GM18951 (cell line): ENCODE data around the gene USP37.

ENCODE experiments used
- POLR2A ChIP-seq: IDR thresholded peaks from 4 replicates; pipeline ENCODE4 v1.6.1; 2011; ENCODE audit warnings: mild to moderate bottlenecking; ENCODE audit not compliant: insufficient read length, insufficient read depth; ENCODE audit errors: extremely low read depth
- in situ Hi-C: fragments of 300-500 bp; cut with MboI; formaldehyde crosslinking; loops from one replicate; pipeline ENCODE4 v1.12.0; 2022; ENCODE audit warnings: low sequenced_read_pairs, mixed read lengths, inconsistent platforms; ENCODE audit not compliant: unreplicated experiment

Gene USP37

DNA sequence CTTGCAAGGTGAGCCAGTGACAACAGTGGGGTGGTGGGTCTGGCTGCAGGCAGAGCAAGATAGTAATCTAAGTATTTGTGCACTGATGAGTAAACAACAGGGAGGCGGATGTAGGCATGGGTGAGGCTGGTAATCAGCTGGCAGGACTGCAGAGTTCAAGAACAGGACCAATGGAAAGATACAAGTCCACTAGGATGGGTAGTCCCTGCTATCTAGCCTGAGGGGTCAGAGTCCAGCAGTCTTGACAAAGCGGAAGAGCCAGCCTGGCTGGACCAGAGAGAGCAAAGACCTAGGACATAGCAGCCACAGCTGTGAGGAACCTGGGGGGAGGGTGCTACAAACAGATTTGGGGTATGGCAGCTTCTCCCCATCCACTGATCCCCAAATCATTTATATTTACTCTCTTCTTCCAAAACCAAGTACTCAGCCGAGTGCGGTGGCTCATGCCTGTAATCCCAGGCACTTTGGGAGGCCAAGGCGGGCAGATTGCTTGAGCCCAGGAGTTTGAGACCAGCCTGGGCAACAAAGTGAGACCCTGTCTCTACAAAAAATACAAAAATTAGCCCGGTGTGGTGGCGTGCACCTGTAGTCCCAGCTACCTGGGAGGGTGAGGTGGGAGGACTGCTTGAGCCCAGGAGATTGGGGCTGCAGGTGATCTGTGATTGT, 123.3 kb downstream of the USP37 start:
- in situ Hi-C loops: no loop called here
- no peak for TF ChIP-seq POLR2A

DNA sequence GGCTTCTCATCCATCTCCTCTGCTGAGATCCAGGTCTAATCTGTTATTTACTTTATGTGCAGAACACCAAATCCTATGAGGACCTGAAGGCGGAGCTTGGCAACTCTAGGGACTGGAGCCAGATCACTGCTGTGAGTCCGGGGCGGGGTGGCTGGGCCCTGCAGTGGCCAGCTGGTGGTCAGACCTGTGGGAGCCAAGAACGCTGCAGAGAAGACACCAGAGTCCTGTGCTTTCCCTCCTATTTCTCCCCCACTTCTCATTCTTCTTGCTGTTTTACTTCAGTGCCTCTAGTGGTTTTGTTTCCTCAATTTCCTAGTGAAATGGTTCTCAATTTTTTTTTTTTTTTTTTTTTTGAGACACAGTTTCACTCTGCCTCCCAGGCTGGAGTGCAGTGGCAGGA, 129.6 kb downstream of the USP37 start:
- TF ChIP-seq POLR2A: no peak
- in situ Hi-C loops: no loop called here

DNA sequence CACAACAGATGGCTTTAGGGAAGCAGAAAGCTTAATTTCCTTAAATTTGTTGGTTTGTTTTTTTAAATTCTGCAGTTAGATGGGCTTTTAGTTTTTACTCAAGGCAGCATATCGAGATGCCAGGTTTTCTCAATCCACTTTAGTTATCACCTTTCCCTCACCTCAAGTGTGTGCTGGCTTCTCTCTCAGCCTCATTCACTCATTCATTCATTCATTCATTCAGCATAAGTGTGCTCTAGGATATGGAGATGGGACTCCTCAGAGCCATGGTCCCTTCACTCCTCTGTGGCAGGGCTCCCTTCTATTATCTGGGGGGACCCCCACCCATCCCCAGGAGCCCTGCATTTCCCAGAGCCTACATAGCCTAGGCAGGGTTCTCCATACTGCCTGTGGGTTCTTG, 130.2 kb downstream of the USP37 start:
- no peak for TF ChIP-seq POLR2A
- in situ Hi-C loops: no loop called here

DNA sequence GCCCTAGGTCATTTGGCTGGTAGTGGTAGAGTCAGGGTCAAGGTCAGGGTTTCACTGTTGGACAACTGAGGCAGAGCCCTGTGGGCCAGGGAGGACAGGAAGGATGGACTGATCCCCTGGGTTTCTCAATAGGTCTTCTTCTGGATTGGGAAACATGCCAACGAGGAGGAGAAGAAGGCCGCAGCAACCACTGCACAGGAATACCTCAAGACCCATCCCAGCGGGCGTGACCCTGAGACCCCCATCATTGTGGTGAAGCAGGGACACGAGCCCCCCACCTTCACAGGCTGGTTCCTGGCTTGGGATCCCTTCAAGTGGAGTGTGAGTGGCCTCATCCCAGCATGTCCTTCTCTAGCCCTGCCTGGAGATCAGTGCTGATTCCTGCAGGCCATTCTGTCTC, 131.2 kb downstream of the USP37 start:
- in situ Hi-C loops: no loop called here
- TF ChIP-seq POLR2A: no peak

DNA sequence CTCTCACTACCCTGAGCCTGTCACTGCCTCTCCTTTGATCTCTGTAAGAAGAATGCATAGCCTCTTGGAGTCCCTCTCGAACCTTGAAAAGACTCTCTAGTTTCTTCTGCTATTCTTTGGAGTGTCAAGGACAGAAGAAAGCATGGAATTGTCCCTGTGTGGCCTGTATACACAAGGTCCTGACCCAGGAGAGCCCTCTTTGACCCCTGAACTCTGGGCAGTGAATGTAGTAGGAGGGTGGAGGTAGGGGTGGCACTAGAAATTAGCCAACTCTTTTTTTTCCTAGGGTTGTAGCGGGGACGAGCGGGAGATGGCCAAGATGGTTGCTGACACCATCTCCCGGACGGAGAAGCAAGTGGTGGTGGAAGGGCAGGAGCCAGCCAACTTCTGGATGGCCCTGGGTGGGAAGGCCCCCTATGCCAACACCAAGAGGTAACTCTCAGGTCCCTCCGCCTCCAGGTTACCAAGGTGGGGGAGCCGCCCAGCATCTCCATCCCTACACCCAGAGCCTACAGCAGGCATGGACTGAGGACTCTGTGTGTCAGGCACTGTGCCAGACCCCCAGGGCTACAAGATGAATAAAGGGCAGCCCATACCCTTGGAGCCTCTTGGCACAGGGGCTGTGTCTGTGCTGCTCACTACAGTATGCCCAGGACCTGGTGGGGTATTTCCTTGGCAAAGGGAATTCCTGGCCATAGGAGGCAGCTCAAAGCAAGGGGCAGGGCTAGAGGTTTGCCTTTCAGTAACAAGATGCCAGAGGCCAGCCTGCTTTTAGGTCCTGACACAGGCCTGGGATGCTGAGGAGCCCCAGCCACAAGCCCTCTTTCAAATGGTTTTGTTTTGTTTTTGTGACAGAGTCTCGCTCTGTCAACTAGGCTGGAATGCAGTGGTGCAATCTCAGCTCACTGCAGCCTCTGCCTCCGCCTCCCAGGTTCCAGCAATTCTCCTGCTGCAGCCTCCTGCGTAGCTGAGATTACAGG, 132.9 kb downstream of the USP37 start:
- TF ChIP-seq POLR2A: no peak
- in situ Hi-C loops: no loop called here

DNA sequence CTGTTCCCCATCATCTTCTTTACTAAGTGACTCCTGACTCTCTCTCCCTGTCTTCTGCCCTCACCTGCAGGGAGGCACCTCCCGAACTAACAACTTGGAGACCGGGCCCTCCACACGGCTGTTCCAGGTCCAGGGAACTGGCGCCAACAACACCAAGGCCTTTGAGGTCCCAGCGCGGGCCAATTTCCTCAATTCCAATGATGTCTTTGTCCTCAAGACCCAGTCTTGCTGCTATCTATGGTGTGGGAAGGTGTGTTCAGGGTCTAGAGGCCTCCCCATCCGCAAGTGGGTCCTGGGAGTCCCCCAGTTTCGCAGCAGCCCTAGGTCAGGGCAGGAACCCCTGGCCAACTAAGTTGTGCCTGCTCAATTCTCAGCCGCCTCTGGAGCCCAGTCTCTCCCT, 133.7 kb downstream of the USP37 start:
- in situ Hi-C loops: no loop called here
- TF ChIP-seq POLR2A: no peak

DNA sequence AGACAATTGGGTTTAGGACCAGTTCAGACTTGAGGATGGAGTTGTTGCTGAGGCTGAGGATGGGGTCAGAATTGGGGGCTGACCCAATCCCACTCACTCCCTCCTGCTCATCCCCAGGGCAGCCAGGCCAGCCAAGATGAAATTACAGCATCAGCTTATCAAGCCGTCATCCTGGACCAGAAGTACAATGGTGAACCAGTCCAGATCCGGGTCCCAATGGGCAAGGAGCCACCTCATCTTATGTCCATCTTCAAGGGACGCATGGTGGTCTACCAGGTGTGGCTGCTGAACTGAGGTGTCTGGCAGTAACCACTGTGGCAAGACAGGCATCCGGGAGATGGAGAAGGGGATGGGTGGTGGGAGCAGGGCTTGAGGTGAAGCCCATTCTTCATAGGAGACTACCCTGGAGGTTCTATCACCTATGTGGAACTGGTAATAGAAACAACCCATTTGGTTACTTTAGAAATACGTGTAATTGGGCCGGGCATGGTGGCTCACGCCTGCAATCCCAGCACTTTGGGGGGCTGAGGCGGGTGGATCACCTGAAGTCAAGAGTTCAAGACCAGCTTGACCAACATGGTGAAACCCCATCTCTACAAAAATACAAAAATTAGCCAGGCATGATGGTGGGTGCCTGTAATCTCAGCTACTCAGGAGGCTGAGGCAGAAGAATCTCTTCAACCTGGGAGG, 135.3 kb downstream of the USP37 start:
- TF ChIP-seq POLR2A: no peak
- in situ Hi-C loops: no loop called here

DNA sequence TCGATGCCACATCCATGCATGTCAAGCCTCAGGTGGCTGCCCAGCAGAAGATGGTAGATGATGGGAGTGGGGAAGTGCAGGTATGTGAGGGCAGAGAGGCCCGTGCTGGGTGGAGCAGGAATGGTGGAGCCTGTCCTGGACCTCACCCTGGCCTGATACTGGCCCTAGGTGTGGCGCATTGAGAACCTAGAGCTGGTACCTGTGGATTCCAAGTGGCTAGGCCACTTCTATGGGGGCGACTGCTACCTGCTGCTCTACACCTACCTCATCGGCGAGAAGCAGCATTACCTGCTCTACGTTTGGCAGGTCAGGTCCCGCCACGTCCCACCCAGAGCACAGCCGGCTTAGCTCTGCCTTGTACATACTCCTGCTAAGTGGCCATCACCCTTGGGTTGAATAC, 136.3 kb downstream of the USP37 start:
- in situ Hi-C loops: no loop called here
- no peak for TF ChIP-seq POLR2A

DNA sequence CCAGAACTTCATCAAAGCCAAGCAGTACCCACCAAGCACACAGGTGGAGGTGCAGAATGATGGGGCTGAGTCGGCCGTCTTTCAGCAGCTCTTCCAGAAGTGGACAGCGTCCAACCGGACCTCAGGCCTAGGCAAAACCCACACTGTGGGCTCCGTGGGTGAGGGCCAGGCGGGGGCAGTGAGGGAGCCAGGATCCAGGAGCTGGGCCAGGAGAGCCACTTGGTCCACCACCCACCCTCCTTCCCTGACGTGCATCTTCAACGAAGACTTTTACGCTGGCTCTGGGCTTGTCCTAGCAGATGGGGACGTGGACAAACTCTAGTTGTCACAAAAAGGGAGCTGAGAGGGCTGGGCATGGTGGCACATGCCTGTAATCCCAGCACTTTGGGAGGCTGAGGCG, 137.4 kb downstream of the USP37 start:
- TF ChIP-seq POLR2A: no peak
- in situ Hi-C loops: no loop called here

DNA sequence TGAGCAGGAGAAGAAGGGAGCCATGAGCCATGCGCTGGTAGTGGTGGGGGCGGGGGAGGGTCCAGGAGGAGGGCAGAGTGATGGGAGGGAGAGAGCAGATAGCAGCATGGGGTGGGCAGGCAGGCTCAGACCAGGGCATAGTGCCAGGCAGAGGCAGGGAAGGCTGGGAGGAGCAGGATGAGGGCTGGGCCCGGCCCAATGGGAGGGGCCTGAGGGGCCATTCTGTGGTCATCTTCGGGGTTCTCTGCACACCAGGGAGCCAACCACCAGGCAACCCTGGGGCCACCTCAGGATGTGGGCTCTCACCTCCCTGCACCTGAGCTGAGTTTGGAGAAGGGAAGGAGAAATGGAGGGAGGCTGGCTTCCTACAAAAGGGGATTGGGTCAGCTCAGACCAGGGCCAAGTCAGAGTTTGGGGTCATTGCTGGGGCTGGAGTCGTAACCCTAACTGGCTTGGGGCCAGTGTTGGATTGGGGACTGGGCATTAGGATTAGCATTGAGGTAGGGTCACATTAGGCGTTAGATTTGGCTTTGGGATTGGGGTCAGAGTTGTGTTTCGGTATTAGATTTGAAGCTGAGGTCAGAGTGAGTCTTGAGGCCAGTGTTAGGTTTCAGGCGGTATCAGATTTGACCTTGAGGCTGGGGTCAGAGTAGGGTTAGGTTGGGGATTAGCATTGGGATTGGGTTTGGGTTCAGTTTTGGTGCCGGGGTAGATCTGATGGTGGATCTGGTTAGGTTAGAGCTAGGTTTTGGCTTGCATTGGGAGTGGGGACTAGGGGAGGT, 138.0 kb downstream of the USP37 start:
- in situ Hi-C loops: no loop called here
- no peak for TF ChIP-seq POLR2A

DNA sequence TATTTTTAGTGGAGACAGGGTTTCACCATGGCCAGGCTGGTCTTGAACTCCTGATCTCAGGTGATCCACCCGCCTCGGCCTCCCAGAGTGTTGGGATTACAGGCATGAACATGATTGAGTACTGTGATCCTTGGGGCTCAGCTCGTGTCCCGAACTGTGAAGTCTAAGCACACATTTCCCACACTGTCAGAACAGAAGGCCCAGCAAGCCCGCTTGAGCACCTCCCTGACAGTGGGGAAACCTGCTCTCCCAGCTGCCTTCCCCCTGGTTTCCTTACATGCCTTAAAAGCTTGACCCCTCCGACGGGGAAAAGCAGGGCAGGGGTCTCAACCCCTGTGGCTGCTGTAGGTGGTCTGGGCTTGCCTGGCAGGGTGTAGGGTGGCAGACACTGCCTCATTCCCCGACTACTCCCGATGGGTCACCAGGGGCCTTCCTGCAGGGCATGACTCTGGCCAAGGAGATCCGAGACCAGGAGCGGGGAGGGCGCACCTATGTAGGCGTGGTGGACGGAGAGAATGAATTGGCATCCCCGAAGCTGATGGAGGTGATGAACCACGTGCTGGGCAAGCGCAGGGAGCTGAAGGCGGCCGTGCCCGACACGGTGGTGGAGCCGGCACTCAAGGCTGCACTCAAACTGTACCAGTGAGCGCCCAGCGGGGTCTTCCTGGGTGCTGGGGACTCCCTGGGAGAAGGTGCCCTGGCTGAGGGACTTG, 139.1 kb downstream of the USP37 start:
- in situ Hi-C loops: no loop called here
- TF ChIP-seq POLR2A: no peak

DNA sequence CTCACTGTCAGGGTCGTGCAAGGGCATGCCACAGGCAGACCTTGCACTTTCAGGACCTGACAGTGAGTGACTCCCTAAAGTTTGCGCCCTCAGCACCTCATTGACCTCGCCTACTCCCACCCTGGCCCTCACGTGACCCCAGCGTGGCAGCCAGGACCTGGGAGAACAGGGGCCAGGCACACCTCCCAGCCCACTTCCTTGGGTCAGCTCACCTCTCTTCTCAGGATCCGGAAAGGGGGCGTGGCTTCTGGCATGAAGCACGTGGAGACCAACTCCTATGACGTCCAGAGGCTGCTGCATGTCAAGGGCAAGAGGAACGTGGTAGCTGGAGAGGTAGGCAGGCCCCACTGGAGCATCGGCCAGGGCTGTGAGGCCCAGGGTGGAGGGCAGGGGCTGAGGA, 140.4 kb downstream of the USP37 start:
- no peak for TF ChIP-seq POLR2A
- in situ Hi-C loops: no loop called here

DNA sequence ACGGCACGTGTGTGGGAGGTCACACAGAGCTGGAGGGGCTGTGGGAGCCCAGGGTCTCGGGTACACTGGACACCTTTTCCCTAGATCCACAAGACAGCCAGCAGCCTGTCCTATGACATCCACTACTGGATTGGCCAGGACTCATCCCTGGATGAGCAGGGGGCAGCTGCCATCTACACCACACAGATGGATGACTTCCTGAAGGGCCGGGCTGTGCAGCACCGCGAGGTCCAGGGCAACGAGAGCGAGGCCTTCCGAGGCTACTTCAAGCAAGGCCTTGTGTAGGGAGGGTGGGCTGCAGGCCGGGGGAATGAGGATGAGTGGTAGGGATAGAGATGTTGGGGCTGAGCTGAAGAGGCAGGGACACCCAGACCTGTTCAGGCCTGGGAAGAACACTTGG, 142.6 kb downstream of the USP37 start:
- TF ChIP-seq POLR2A: no peak
- in situ Hi-C loops: no loop called here

DNA sequence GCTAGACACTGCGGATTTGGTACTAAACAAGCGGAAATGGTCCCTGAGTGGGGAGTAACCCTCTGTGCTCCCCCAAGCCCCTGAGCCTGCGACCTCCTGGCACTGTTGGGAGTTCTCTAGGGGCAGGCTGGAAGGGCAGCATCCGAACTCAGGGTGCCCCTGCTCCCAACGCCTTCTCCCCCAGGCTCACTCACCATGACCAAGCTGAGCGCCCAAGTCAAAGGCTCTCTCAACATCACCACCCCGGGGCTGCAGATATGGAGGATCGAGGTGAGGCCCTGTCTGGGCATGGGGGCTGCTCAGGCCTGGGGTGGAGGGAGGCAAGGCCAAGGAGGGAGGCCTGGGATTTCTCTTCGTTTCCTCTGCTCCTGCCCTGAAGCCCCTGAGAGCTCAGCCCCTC, 144.6 kb downstream of the USP37 start:
- in situ Hi-C loops: loop anchor here (25.0 kb wide), 1 partner anchor 414 kb away; the partner anchor contains the start of gene PRKAG3

More for the DNA sequence above, 144.6 kb downstream of the USP37 start:
- TF ChIP-seq POLR2A: no peak
